Mesenchymal stem cell (in vitro differentiated cells and primary cell): ENCODE measurements around the gene FAM168A.

Experiments used
- DNase-seq: peaks from one replicate; pipeline ENCODE4 v3.0.0-alpha.2; 2013
- H2AFZ ChIP-seq: one replicate; pipeline ENCODE4 v1.6.1; 2013; ENCODE audit warnings: low read depth, mild to moderate bottlenecking, control low read depth, inconsistent platforms, low read length, moderate library complexity
- H2AK5ac ChIP-seq: 2 replicates; pipeline ENCODE4 v1.6.1; 2013; ENCODE audit warnings: low read length, moderate library complexity, mild to moderate bottlenecking, inconsistent platforms; ENCODE audit not compliant: severe bottlenecking
- H2BK120ac ChIP-seq: one replicate; pipeline ENCODE4 v1.6.1; 2013; ENCODE audit warnings: low read depth, mild to moderate bottlenecking, inconsistent platforms, low read length, moderate library complexity
- H2BK12ac ChIP-seq, 2 experiments: one replicate each; pipeline ENCODE4 v1.6.1; 2013; ENCODE audit warnings: inconsistent platforms in 2 of 2, low read length in 2 of 2, mild to moderate bottlenecking in 2 of 2, moderate library complexity in 2 of 2, control low read depth in 1 of 2
- H2BK15ac ChIP-seq: one replicate; pipeline ENCODE4 v1.6.1; 2013; ENCODE audit warnings: mild to moderate bottlenecking, low read depth, inconsistent platforms; ENCODE audit not compliant: poor library complexity, severe bottlenecking
- H2BK5ac ChIP-seq: 2 replicates; pipeline ENCODE4 v1.6.1; 2013; ENCODE audit warnings: low read depth, mild to moderate bottlenecking, low read length, control low read depth, inconsistent platforms; ENCODE audit not compliant: poor library complexity, severe bottlenecking
- H3K14ac ChIP-seq, 2 experiments: one replicate each; pipeline ENCODE4 v1.6.1; 2013; ENCODE audit warnings: inconsistent platforms in 2 of 2, low read length in 2 of 2, control low read depth in 1 of 2, mild to moderate bottlenecking in 1 of 2, moderate library complexity in 1 of 2
- H3K18ac ChIP-seq, 2 experiments: one replicate each; pipeline ENCODE4 v1.6.1; 2013; ENCODE audit warnings: inconsistent platforms in 2 of 2, low read length in 2 of 2, control low read depth in 1 of 2, low read depth in 1 of 2, mild to moderate bottlenecking in 1 of 2
- H3K23ac ChIP-seq, 2 experiments: one replicate each; pipeline ENCODE4 v1.6.1; 2013; ENCODE audit warnings: inconsistent platforms in 2 of 2, low read length in 2 of 2, mild to moderate bottlenecking in 2 of 2, moderate library complexity in 2 of 2, control low read depth in 1 of 2
- H3K27ac ChIP-seq: 2 replicates; pipeline ENCODE4 v1.5.1; 2013; ENCODE audit warnings: mild to moderate bottlenecking, moderate library complexity, low read length, control low read depth, inconsistent platforms; ENCODE audit not compliant: poor library complexity, severe bottlenecking
- H3K27me3 ChIP-seq, 2 experiments: 2 replicates each; pipeline versions ENCODE4 v1.6.1 to v1.7.0; 2013; ENCODE audit warnings: low read length in 2 of 2, mild to moderate bottlenecking in 2 of 2, moderate library complexity in 2 of 2, control low read depth in 1 of 2, inconsistent platforms in 1 of 2; ENCODE audit not compliant: control insufficient read depth in 1 of 2, insufficient read depth in 1 of 2
- H3K36me3 ChIP-seq, 2 experiments: 2 replicates each; pipeline versions ENCODE4 v1.6.1 to v1.7.0; 2013; ENCODE audit warnings: low read length in 2 of 2, control low read depth in 1 of 2, inconsistent platforms in 1 of 2, low read depth in 1 of 2, mild to moderate bottlenecking in 1 of 2; ENCODE audit not compliant: insufficient read depth in 2 of 2, control insufficient read depth in 1 of 2
- H3K4ac ChIP-seq, 2 experiments: one replicate each; pipeline ENCODE4 v1.6.1; 2013; ENCODE audit warnings: inconsistent platforms in 2 of 2, low read length in 2 of 2, mild to moderate bottlenecking in 2 of 2, moderate library complexity in 2 of 2, control low read depth in 1 of 2, low read depth in 1 of 2
- H3K4me1 ChIP-seq: 2 replicates; pipeline ENCODE4 v1.6.1; 2013; ENCODE audit warnings: low read depth, low read length, control low read depth; ENCODE audit not compliant: control insufficient read depth, insufficient read depth
- H3K4me2 ChIP-seq: 2 replicates; pipeline ENCODE4 v1.6.1; 2013; ENCODE audit warnings: low read length, mild to moderate bottlenecking, inconsistent platforms; ENCODE audit not compliant: poor library complexity, severe bottlenecking
- H3K4me3 ChIP-seq, 2 experiments: 2 replicates each; pipeline versions ENCODE4 v1.5.1 to v1.7.0; 2013; ENCODE audit warnings: low read length in 2 of 2, mild to moderate bottlenecking in 2 of 2, control low read depth in 1 of 2, low read depth in 1 of 2; ENCODE audit not compliant: insufficient read depth in 1 of 2
- H3K79me1 ChIP-seq: replicated peaks from 2 replicates; pipeline ENCODE4 v1.6.1; 2013; ENCODE audit warnings: mild to moderate bottlenecking, control low read depth, low read length, inconsistent platforms; ENCODE audit not compliant: poor library complexity, severe bottlenecking
- H3K9ac ChIP-seq: 2 replicates; pipeline ENCODE4 v1.7.0; 2013; ENCODE audit warnings: mild to moderate bottlenecking, low read length, moderate library complexity
- H3K9me3 ChIP-seq: 2 replicates; pipeline ENCODE4 v1.7.0; 2013; ENCODE audit warnings: mild to moderate bottlenecking, low read length; ENCODE audit not compliant: control insufficient read depth
- H4K8ac ChIP-seq: one replicate; pipeline ENCODE4 v1.6.1; 2013; ENCODE audit warnings: inconsistent platforms, mild to moderate bottlenecking, low read length, moderate library complexity
- H4K91ac ChIP-seq: one replicate; pipeline ENCODE4 v1.6.1; 2013; ENCODE audit warnings: mild to moderate bottlenecking, low read length, inconsistent platforms
- WGBS: methylation state at CpG from one replicate; pipeline ENCODE4 v1.1.7; 2013; ENCODE audit warnings: mixed read lengths; 5-methylcytosine and 5-hydroxymethylcytosine counted together

The FAM168A gene

DNA sequence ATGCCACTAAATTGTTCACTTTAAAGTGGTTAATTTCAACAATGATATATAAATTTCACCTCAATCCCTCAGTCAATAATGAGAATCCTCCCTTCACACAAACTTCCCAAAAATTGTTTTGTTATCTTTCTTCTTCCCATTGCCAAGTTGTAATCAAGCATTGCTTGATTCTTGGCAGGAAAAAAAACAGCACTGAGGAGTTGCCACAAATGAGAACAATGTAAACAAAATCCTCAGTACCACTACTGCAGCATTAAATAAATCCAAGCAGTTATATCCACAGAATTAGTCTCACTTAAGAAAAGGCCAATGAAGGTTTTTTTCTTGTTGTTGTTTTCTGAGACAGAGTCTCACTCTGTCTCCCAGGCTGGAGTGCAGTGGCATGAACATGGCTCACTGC lies 38.2 kb downstream of the FAM168A start:
- Histone ChIP-seq H3K18ac (no peak overlapping the region), H3K36me3 (no peaks in the 10 kb centered on the region), H2BK15ac (no peak overlapping the region), H3K9me3 (no peaks in the 10 kb centered on the region), H3K9ac (no peak overlapping the region), H2AFZ (no peak overlapping the region), H3K4ac (no peak overlapping the region), H4K91ac (no peak overlapping the region), H2BK120ac (no peak overlapping the region), H3K79me1 (peaks cover 26% of the 10 kb centered on the region), H2BK12ac (no peak overlapping the region), H3K4me3 (no peak overlapping the region), H3K27me3 (no peaks in the 10 kb centered on the region), H4K8ac (no peak overlapping the region), H3K4me2 (no peak overlapping the region), H2AK5ac (no peak overlapping the region), H2BK5ac (no peak overlapping the region), H3K23ac (no peak overlapping the region), H3K14ac (no peak overlapping the region), H3K4me1 (no peaks in the 10 kb centered on the region), H3K27ac (no peak overlapping the region)
- peak; percentile 18 for DNase-seq

DNA sequence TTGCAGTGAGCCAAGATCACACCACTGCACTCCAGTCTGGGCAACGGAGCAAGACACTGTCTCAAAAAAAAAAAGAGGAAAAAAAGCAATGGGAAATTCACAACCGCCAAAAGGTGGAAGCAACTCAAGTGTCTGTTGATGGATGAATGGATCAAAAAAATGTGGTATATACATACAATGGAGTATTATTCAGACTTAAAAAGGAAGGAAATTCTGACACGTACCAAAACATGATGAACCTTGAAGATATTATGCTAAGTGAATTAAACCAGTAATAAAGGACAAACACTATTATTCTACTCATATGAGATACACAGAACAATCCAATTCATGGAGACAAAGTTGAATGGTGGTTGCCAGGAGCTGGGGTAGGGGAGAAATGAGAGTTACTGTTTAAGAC lies 40.9 kb downstream of the FAM168A start:
- no peaks in the 10 kb centered on the region for H3K36me3 ChIP-seq
- no peak overlapping the region for H2BK120ac ChIP-seq
- no peak overlapping the region for H2BK5ac ChIP-seq
- no peaks in the 10 kb centered on the region for H3K4me1 ChIP-seq
- no peak overlapping the region for H3K14ac ChIP-seq
- H4K91ac ChIP-seq = no peak overlapping the region
- H3K23ac ChIP-seq = no peak overlapping the region
- no peak for DNase-seq
- 93% methylated on average over 2 of the region's 3 CpGs for WGBS
- no peak overlapping the region for H2AK5ac ChIP-seq
- H3K4ac ChIP-seq = no peak overlapping the region
- H3K9ac ChIP-seq = no peak overlapping the region
- H3K9me3 ChIP-seq = no peaks in the 10 kb centered on the region
- no peak overlapping the region for H3K27ac ChIP-seq
- H4K8ac ChIP-seq = no peak overlapping the region
- no peak overlapping the region for H2BK15ac ChIP-seq
- H2AFZ ChIP-seq = no peak overlapping the region
- H3K4me3 ChIP-seq = no peak overlapping the region
- H3K18ac ChIP-seq = no peak overlapping the region
- H3K4me2 ChIP-seq = no peak overlapping the region
- no peaks in the 10 kb centered on the region for H3K27me3 ChIP-seq
- peaks cover 21% of the 10 kb centered on the region for H3K79me1 ChIP-seq
- no peak overlapping the region for H2BK12ac ChIP-seq

DNA sequence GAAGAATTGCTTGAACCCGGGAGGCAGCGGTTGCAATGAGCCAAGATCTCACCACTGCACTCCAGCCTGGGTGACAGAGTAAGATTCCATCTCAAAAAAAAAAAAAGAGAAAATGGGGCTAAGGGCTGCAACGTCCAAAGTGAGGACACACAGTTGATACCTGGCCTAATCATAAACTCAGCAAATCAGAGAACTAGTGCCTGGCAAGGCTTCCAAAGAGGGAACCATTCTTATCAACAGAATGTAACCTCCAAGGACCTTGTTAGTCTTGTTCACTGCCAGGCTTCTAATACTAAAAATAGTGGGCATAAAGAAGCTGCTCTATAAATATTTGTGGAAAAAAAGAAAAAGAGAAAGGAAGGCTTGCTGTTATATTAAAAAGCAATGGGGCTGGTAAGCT lies 42.3 kb downstream of the FAM168A start:
- no peak overlapping the region for H2BK12ac ChIP-seq
- no peak overlapping the region for H3K4me3 ChIP-seq
- H2AK5ac ChIP-seq = no peak overlapping the region
- DNase-seq = no peak
- H2BK15ac ChIP-seq = no peak overlapping the region
- H3K18ac ChIP-seq = no peak overlapping the region
- no peaks in the 10 kb centered on the region for H3K9me3 ChIP-seq
- H3K36me3 ChIP-seq = no peaks in the 10 kb centered on the region
- no peak overlapping the region for H2BK120ac ChIP-seq
- H3K14ac ChIP-seq = no peak overlapping the region
- no peak overlapping the region for H3K4me2 ChIP-seq
- H3K79me1 ChIP-seq = peaks cover 21% of the 10 kb centered on the region
- no peak overlapping the region for H2AFZ ChIP-seq
- no peaks in the 10 kb centered on the region for H3K27me3 ChIP-seq
- no peak overlapping the region for H2BK5ac ChIP-seq
- H3K4me1 ChIP-seq = no peaks in the 10 kb centered on the region
- no peak overlapping the region for H4K8ac ChIP-seq
- H3K23ac ChIP-seq = no peak overlapping the region
- H3K27ac ChIP-seq = no peak overlapping the region
- no peak overlapping the region for H3K9ac ChIP-seq
- no peak overlapping the region for H3K4ac ChIP-seq
- no peak overlapping the region for H4K91ac ChIP-seq
- 94% methylated on average over 3 of the region's 3 CpGs for WGBS

DNA sequence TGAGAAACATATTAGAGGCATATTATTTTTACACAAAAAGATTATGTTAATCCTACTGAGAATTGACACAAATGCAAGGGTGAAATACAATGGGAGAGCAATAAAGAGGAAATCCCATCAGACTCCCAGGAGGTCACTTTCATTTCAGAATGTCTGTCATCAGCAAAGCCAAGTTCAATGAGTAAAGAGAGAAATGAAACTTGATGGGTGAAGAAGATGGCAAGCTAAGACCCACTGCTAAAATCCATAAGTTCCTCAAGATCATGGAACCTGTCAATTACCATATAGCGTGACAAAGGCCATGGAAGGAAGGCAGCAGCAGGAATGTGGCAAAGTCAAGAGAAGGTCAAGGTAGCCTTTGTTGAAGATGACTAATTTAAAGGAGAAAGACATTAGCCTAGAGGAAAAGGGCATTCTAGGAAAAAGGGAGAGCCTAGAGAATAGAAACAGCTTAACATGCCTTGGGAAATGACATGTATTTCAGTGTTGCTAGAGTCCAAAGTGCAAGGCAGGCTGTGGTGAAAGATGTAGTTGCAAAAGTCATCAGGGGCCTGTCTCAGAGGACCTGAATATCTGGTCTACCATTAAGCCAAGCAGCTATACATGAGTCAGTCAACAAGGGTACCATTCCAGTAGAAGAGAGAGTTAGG lies 43.1 kb downstream of the FAM168A start:
- H3K18ac ChIP-seq = no peak overlapping the region
- H3K9me3 ChIP-seq = no peaks in the 10 kb centered on the region
- no peak overlapping the region for H3K4ac ChIP-seq
- H3K4me2 ChIP-seq = no peak overlapping the region
- no peak overlapping the region for H3K4me3 ChIP-seq
- H2BK15ac ChIP-seq = no peak overlapping the region
- H3K4me1 ChIP-seq = no peaks in the 10 kb centered on the region
- H3K9ac ChIP-seq = no peak overlapping the region
- no peak overlapping the region for H3K23ac ChIP-seq
- no peak overlapping the region for H2BK120ac ChIP-seq
- no peak overlapping the region for H2AFZ ChIP-seq
- no peak overlapping the region for H2BK12ac ChIP-seq
- H2AK5ac ChIP-seq = no peak overlapping the region
- H3K14ac ChIP-seq = no peak overlapping the region
- H3K27me3 ChIP-seq = no peaks in the 10 kb centered on the region
- H4K91ac ChIP-seq = no peak overlapping the region
- no peaks in the 10 kb centered on the region for H3K36me3 ChIP-seq
- no peak overlapping the region for H2BK5ac ChIP-seq
- H3K79me1 ChIP-seq = peaks cover 21% of the 10 kb centered on the region
- no peak overlapping the region for H4K8ac ChIP-seq
- no peak overlapping the region for H3K27ac ChIP-seq
- WGBS = 94% methylated on average over 1 of the region's 1 CpG
- DNase-seq = no peak
